ENCODE measurements around the gene NOTCH3.
A peak's percentile ranks its signal among the peaks of the same experiment; 100 is the strongest.

NOTCH3 gene

DNA sequence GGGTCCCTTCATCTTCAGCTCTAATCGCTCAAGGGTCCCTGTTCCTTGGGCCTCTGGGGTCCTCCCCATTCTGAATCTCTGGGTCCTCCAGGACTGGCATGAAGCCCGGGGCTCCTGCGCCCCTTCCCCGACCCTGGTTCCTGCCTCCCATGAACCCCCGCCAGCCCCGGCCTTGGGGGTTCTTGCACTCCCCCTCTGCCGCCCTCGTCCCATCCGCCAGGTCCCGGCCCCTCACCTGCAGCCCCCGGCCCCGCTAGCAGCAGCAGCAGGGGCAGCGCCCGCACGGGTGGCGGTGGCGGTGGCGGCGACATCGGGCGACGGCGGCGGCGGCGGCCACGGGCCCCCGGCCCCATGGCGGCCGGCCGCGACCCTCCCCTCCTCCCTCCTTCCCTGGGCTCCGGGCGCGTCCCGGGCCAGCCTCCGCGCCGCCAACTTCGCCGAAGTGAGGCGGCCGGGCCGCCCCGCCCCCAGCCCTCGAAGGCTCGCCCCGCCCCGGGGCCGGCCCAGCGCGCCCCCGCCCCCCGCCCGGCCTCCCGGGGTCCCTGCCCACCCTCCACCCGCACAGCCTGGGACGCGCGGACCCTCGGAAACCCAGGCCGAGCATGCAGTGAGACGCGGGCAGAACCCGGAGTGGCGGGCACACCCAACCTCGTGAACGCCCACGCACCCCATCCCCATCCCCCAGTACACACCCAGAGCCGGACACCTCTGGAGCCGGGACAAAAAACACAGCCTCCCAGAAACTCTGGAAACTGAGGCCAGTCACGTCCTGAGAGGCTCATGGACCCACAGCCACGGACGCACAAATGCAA lies at the start of gene NOTCH3:
Gene NOTCH3, minus strand, starts transcription at position 443 of the 812 bp plus-strand sequence. Its CDS starts 90 bp downstream, at position 353.
- peak within 1 kb of the TSS; percentile 66 for H3K4me3 ChIP-seq (ENCODE audit: low read depth, low read length)
- no peak for DNase-seq (ENCODE audit: low read depth)
- TF ChIP-seq, protein P1, sequence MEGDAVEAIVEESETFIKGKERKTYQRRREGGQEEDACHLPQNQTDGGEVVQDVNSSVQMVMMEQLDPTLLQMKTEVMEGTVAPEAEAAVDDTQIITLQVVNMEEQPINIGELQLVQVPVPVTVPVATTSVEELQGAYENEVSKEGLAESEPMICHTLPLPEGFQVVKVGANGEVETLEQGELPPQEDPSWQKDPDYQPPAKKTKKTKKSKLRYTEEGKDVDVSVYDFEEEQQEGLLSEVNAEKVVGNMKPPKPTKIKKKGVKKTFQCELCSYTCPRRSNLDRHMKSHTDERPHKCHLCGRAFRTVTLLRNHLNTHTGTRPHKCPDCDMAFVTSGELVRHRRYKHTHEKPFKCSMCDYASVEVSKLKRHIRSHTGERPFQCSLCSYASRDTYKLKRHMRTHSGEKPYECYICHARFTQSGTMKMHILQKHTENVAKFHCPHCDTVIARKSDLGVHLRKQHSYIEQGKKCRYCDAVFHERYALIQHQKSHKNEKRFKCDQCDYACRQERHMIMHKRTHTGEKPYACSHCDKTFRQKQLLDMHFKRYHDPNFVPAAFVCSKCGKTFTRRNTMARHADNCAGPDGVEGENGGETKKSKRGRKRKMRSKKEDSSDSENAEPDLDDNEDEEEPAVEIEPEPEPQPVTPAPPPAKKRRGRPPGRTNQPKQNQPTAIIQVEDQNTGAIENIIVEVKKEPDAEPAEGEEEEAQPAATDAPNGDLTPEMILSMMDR (IDR thresholded peaks at IDR 0.05; ENCODE audit: control insufficient read depth, extremely low read depth, insufficient read depth), result no peak

DNA sequence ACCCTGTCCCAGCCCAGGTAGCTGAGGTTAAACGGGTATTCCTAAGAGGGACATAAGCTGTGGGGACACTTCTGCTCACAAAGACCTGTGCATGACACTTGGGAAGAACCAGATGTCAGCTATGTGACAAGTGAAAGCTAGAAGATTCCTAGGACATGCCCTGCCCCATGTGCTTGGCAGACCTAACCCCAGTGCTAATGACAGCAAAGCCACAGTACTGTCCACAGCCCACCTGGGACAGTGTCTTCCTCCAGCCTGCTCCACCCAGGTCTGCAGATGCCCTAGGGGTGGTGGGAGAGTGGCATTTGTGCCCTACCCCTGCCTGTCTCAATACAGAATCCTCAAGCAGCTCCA lies 49.8 kb upstream of the NOTCH3 start:
- TF ChIP-seq, protein P1 (IDR thresholded peaks at IDR 0.05; ENCODE audit: control insufficient read depth, extremely low read depth, insufficient read depth), result no peak
- no peak for DNase-seq (ENCODE audit: low read depth)
- H3K4me3 ChIP-seq (ENCODE audit: low read depth, low read length), result no peak overlapping the region

DNA sequence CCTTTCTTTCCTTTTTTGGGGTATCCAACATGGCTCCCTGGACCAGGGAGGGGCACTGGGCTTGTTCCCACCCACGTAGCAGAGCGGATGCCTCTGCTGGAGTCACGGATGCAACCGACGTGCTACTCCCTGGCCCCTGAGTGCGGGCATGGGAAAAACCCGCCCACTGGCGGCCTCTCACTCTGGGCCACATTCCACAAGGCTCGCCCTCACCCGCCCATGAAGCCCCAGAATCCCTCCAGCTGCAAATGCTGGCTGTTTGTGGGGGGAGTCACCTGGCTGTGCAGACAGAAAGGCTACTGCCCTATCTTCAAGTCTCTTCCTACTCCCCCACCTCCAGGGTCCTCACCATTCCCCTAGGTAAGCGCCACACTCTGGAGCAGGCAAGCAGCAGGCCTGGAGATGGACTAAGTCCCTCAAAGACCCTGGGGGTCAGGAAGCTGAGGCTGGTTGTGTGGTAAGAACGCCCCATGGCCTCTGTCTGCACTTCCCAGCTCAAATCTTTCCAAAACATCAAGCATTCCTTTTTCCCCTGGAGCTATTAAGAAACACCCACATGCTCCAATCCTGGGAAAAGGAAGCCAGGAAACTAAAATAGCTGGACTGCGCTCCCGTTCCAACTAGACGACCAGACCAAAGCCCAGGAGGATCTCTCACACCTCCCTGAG lies 49.3 kb upstream of the NOTCH3 start:
- DNase-seq (ENCODE audit: low read depth), result no peak
- H3K4me3 ChIP-seq (ENCODE audit: low read depth, low read length), result no peak overlapping the region
- TF ChIP-seq, protein P1 (IDR thresholded peaks at IDR 0.05; ENCODE audit: control insufficient read depth, extremely low read depth, insufficient read depth), result no peak

DNA sequence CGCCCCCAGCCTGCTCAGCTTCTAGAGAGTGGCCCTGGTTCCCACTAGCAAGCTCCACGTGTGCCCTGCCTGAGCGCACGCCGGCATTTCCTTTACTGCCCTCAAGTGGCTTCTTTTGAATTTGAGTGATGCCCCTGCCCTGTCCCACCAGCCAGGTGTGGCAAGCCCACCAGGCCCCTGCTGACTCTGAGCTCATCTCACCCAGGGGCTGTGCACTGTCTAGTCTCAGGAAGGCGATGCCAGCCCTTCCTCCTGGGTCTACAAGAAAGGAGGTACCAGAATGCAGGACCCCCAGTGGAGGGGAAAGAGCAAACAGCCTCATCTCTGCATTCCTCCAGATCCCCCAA lies 48.7 kb upstream of the NOTCH3 start:
- TF ChIP-seq, protein P1 (IDR thresholded peaks at IDR 0.05; ENCODE audit: control insufficient read depth, extremely low read depth, insufficient read depth), result no peak
- DNase-seq (ENCODE audit: low read depth), result no peak
- H3K4me3 ChIP-seq (ENCODE audit: low read depth, low read length), result no peak overlapping the region

DNA sequence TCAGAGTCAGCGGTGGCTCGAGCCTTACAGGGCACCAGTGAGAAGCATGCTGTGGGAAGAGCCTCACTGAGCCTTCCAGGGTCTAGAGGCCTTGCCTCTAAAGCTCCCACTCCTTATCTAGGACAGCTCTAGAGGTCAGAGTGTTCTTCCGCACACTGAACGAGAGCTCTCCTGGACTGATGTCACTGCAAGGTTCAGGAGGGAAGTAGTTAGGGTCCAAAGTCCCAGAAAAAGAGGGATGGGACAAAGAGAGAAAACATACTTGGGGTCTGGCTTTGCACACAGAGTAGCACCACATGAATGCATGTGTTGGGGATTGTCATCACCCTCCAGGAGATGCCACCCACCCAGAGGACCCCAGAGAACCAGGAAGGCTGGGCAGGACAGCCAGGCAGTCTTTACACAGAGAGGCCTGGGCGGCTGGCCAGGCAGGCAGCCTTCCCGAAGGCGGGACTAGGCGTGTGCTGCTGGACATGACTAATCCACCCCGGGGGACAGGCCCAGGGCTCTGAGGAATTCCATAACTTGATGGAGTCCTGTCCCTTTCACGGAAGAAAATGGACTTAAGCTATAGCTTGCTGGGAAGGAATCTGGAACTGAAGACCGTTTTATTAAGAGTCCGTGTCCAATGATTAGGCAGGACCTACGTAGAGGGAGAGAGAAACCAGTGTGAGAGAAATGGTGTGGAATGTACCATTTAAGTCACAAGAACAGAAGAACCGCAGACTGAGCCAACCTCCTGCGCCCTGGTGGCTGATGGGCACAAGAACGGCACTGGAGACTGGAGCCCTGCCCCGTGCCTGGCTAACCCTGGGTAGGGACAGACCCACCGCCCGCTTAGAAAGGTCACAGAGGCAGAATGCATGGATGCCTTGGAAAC lies 48.1 kb upstream of the NOTCH3 start:
- H3K4me3 ChIP-seq (ENCODE audit: low read depth, low read length), result no peak overlapping the region
- peak; percentile 35 for DNase-seq (ENCODE audit: low read depth)
- TF ChIP-seq, protein P1 (IDR thresholded peaks at IDR 0.05; ENCODE audit: control insufficient read depth, extremely low read depth, insufficient read depth), result no peak

DNA sequence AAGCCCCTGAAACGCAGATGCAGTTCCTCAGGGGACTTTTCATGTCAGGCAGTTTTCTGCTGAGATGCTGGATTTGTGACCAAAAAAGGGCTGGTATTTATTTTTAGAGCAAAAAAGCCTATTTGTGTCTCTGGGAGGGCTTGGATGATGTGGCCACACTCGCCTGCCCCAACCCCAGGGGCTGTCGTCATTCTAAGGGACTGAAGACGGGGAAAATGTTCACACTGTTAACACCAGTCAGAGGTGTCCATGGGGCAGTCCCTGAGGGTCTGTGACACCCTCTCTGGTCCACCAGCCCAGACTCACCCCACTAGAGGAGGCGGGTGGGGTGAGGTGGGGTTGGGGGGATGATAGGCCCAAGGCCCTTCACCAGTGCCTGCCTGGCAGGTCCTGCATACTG lies 47.3 kb upstream of the NOTCH3 start:
- TF ChIP-seq, protein P1 (IDR thresholded peaks at IDR 0.05; ENCODE audit: control insufficient read depth, extremely low read depth, insufficient read depth), result no peak
- no peak overlapping the region for H3K4me3 ChIP-seq (ENCODE audit: low read depth, low read length)

More for the DNA sequence above, 47.3 kb upstream of the NOTCH3 start:
- DNase-seq (ENCODE audit: low read depth), result no peak
